Vagina (tissue), 2 donors: ENCODE data around the gene OTOGL. TPM values are rescaled to one million over a fixed set of nuclear protein-coding genes. Genes with fewer than 3 reads are reported as not detected.
A peak's percentile ranks its signal among the peaks of the same experiment; 100 is the strongest.

Experiments used
- DNase-seq, 2 donors: peaks; one replicate each; pipeline ENCODE4 v3.0.0-alpha.2; 2017; ENCODE audit errors: extremely low spot score in 2 of 2
- H3K27ac ChIP-seq: fragments of 200-600 bp; sonication (generic); one replicate; pipeline ENCODE4 v1.5.1; 2019
- H3K27me3 ChIP-seq: fragments of 200-600 bp; sonication (generic); one replicate; pipeline ENCODE4 v1.5.1; 2019
- H3K36me3 ChIP-seq, 2 donors: fragments of 200-600 bp; sonication (generic); one replicate each; pipeline ENCODE4 v1.5.1; 2017 to 2019
- H3K4me1 ChIP-seq: fragments of 200-600 bp; sonication (generic); one replicate; pipeline ENCODE4 v1.5.1; 2019
- H3K4me3 ChIP-seq, 2 donors: fragments of 200-600 bp; sonication (generic); 1 replicate in 1 of 2; 2 replicates in 1 of 2; pipeline ENCODE4 v1.5.1; 2016 to 2019
- H3K9me3 ChIP-seq: fragments of 200-600 bp; sonication (generic); one replicate; pipeline ENCODE4 v1.5.1; 2019
- POLR2A ChIP-seq, 2 donors: fragments of 450-650 bp; IDR thresholded peaks; one replicate each; pipeline ENCODE4 v1.6.1; 2017; ENCODE audit warnings: antibody characterized with exemption in 2 of 2, mild to moderate bottlenecking in 2 of 2, moderate library complexity in 2 of 2
- POLR2AphosphoS5 ChIP-seq, 2 donors: sonication (generic); formaldehyde crosslinking; IDR thresholded peaks; one replicate each; pipeline ENCODE4 v1.9.0; 2017; ENCODE audit warnings: antibody characterized with exemption in 2 of 2, mild to moderate bottlenecking in 2 of 2, low read depth in 1 of 2; ENCODE audit not compliant: insufficient read depth in 1 of 2
- intact Hi-C: fragments of 100-400 bp; cut with DNase I; formaldehyde crosslinking; loops from one replicate; pipeline ENCODE4 v1.15.1; 2023
- total RNA-seq: library from RNA; depleted of rRNA; stranded (reverse); fragments of >200 nt; gene quantifications from one replicate; pipeline ENCODE4 v1.2.3, GENCODE V29; 2016
- TF ChIP-seq, protein P1 (sequence below), 3 experiments: fragments of 450-650 bp in 2 of 3; fragments of 200-600 bp in 1 of 3; sonication (generic) in 1 of 3; IDR thresholded peaks; one replicate each; pipeline ENCODE4 v1.5.1; 2017 to 2019; ENCODE audit warnings: antibody characterized with exemption in 3 of 3, mild to moderate bottlenecking in 2 of 3, moderate library complexity in 2 of 3

OTOGL gene
- total RNA-seq = under 0.01 TPM

GRCh38 chr12:80099259-80099658 is at the start of gene OTOGL:
TSS of gene OTOGL (plus strand) at chr12:80099537. CDS start at chr12:80209432, 109,895 bp downstream.
- intact Hi-C loops = no loop called here
- no peak within 1 kb of the TSS for H3K4me3 ChIP-seq
- TF ChIP-seq POLR2AphosphoS5 (IDR thresholded peaks at IDR 0.05; ENCODE audit: insufficient read depth in 1 of 2, low read depth in 1 of 2) (no peak), POLR2A (IDR thresholded peaks at IDR 0.05) (no peak)
- TF ChIP-seq, protein P1, sequence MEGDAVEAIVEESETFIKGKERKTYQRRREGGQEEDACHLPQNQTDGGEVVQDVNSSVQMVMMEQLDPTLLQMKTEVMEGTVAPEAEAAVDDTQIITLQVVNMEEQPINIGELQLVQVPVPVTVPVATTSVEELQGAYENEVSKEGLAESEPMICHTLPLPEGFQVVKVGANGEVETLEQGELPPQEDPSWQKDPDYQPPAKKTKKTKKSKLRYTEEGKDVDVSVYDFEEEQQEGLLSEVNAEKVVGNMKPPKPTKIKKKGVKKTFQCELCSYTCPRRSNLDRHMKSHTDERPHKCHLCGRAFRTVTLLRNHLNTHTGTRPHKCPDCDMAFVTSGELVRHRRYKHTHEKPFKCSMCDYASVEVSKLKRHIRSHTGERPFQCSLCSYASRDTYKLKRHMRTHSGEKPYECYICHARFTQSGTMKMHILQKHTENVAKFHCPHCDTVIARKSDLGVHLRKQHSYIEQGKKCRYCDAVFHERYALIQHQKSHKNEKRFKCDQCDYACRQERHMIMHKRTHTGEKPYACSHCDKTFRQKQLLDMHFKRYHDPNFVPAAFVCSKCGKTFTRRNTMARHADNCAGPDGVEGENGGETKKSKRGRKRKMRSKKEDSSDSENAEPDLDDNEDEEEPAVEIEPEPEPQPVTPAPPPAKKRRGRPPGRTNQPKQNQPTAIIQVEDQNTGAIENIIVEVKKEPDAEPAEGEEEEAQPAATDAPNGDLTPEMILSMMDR (IDR thresholded peaks at IDR 0.05) = no peak
- H3K27me3 ChIP-seq = no peaks in the 10 kb centered on the region
- H3K36me3 ChIP-seq = no peaks in the 10 kb centered on the region
- H3K4me1 ChIP-seq = peaks cover 14% of the 10 kb centered on the region
- no peaks in the 10 kb centered on the region for H3K9me3 ChIP-seq
- DNase-seq = no peak
- no peak within 1 kb of the TSS for H3K27ac ChIP-seq

- H3K27ac ChIP-seq = no peak overlapping the region
- no peak overlapping the region for H3K4me3 ChIP-seq
- no peaks in the 10 kb centered on the region for H3K27me3 ChIP-seq
- no peaks in the 10 kb centered on the region for H3K9me3 ChIP-seq
- peaks cover 13% of the 10 kb centered on the region for H3K4me1 ChIP-seq
- intact Hi-C loops = no loop called here
- no peaks in the 10 kb centered on the region for H3K36me3 ChIP-seq
- TF ChIP-seq, protein P1 (IDR thresholded peaks at IDR 0.05) = no peak
- TF ChIP-seq POLR2AphosphoS5 (IDR thresholded peaks at IDR 0.05; ENCODE audit: insufficient read depth in 1 of 2, low read depth in 1 of 2) (no peak), POLR2A (IDR thresholded peaks at IDR 0.05) (no peak)
- no peak for DNase-seq
Measured at GRCh38 chr12:80050236-80050635, 49.1 kb upstream of the OTOGL start.

DNA sequence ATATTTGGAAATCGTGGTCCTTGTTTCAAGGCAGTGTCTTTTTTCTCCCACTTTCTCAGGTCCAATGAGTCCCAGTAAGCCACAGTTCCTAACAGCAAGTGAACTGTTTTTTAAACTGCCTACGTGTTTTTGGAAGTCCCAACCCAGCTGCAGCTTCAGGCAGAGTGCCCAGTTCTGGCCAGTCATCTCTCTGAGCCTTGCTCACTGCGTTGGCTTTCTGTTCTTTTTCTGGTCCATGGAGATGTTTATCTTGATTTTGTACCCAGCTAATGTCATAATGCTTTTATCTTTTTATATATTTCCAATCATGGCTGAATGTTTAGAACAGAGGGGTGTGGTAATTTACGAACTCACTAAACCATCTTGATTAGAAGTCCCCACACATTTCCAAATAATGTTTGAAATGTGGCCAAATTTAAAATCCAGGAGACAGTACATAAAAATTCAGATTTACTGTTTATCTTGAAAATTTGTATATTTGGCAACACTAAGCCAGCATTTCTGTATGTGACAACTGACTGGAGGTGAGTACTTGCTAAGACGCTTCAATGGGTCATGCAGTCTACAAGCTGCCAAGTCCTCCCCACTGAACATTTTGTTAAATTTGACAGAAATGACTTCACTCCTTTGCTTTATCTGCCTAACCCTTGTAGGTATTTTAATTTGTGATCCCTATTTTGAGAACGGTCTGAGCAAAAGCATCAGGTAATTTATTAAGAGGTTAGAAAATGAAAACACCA is 46.1 kb upstream of the OTOGL start:
- H3K4me3 ChIP-seq = no peak overlapping the region
- H3K27ac ChIP-seq = peak overlapping the region; percentile 39
- H3K36me3 ChIP-seq = no peaks in the 10 kb centered on the region
- DNase-seq = no peak
- intact Hi-C loops = no loop called here
- TF ChIP-seq POLR2A (IDR thresholded peaks at IDR 0.05) = no peak
- TF ChIP-seq, protein P1 (IDR thresholded peaks at IDR 0.05) = no peak
- TF ChIP-seq POLR2AphosphoS5 (IDR thresholded peaks at IDR 0.05; ENCODE audit: insufficient read depth in 1 of 2, low read depth in 1 of 2) = no peak
- no peaks in the 10 kb centered on the region for H3K9me3 ChIP-seq
- H3K27me3 ChIP-seq = no peaks in the 10 kb centered on the region
- H3K4me1 ChIP-seq = peaks cover 13% of the 10 kb centered on the region

- Histone ChIP-seq H3K27ac (no peak overlapping the region), H3K4me1 (peaks cover 13% of the 10 kb centered on the region), H3K27me3 (no peaks in the 10 kb centered on the region), H3K9me3 (no peaks in the 10 kb centered on the region), H3K4me3 (no peak overlapping the region), H3K36me3 (no peaks in the 10 kb centered on the region)
- TF ChIP-seq, protein P1 (IDR thresholded peaks at IDR 0.05) = no peak
- no peak for TF ChIP-seq POLR2AphosphoS5 (IDR thresholded peaks at IDR 0.05; ENCODE audit: insufficient read depth in 1 of 2, low read depth in 1 of 2)
- no peak for TF ChIP-seq POLR2A (IDR thresholded peaks at IDR 0.05)
- intact Hi-C loops = no loop called here
- DNase-seq = no peak
Measured at GRCh38 chr12:80056232-80056631, 43.1 kb upstream of the OTOGL start.

DNA sequence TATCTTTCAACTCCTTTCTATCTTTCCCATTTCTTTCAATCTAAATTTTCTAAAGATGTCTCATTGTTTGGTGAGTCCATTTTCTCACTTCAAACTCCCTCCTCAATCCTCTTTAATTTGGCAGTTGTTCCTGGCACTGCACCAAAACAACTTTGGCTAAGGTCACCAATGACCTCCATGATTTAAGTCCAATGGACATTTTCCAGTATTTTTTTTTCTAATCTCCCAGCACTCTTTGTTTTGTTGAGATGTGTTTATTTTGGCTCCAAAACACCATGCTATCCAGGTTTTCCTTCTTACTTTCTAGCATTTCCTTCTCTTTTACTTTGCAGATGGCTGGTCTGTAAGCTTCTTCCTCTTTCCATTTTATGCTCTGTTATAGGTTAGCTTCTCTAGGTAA is 42.5 kb upstream of the OTOGL start:
- Histone ChIP-seq H3K9me3 (no peaks in the 10 kb centered on the region), H3K27me3 (no peaks in the 10 kb centered on the region), H3K36me3 (no peaks in the 10 kb centered on the region), H3K27ac (no peak overlapping the region), H3K4me3 (no peak overlapping the region), H3K4me1 (peaks cover 13% of the 10 kb centered on the region)
- TF ChIP-seq POLR2A (IDR thresholded peaks at IDR 0.05) = no peak
- TF ChIP-seq, protein P1 (IDR thresholded peaks at IDR 0.05) = no peak
- peak in 1 of 2 donors; percentile 52 for TF ChIP-seq POLR2AphosphoS5 (IDR thresholded peaks at IDR 0.05; ENCODE audit: insufficient read depth in 1 of 2, low read depth in 1 of 2)
- no peak for DNase-seq
- intact Hi-C loops = no loop called here
